Erythroblast (primary cell): ENCODE results near the gene ARVCF.

Source experiments
- GATA1 ChIP-seq: IDR thresholded peaks from 2 replicates; pipeline ENCODE4 v1.6.1; 2011; ENCODE audit warnings: low read depth, mild to moderate bottlenecking, control low read depth, low read length, moderate library complexity
- POLR2A ChIP-seq: IDR thresholded peaks from 2 replicates; pipeline ENCODE4 v1.6.1; 2011; ENCODE audit warnings: mild to moderate bottlenecking, low read length

DNA sequence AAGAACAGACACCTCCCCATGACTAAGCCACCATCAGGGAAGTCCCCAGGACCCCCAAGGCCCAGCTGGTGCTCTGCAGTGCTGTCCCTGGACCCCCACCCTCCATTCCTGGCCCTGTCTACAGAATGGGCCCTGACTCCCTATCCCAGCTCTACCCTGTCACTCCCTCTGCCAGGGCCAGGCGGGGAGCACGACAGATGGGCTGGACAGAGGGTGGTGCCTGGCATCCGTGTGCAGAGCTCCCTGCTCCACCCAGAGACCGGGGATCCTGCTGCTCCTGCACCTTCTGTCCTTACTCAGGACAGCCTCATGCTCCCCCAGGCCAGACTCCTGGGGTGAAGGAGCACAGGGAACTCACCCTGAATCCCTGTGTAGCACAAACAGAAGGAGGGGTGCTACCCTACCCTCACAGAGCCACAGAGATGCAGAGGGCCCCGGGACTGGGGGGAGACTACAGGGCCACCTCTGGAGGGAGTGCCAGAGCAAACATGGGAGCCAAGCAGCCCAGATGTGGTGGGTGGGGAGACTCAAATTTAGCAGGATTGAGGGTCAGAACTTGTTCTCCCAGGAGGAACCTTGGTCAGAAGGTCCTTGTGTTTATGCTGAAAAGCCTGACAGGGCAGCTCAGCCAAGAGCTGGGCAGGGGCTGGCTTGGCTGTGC is 2.0 kb downstream of the ARVCF start:
- no peak for TF ChIP-seq POLR2A
- TF ChIP-seq GATA1 = no peak
